ENCODE measurements around the gene EEF2.

The EEF2 gene

DNA sequence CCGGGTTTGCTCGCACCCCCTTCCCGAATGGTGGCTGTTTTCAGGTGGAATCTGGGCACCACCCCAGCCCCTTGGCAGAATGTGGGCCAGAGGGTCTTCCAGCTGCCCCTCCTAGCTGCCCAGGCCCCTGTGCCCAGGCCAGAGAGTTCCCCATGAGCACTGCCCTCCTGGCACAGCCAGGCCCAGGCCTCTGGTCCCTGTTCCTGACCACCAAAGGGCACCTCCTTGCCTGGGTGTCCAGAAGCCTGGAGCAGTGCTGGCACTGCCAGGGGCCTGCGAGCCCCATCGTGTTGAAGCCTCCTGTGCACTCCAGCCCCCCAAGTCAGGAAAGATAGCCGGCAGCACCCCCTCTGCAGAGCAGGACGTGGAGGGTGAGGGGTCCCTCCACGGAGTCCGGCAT, 45.7 kb upstream of the EEF2 start:
- DNase-seq (ENCODE audit: extremely low read depth, insufficient read length) = no peak
- Histone ChIP-seq H3K36me3 (ENCODE audit: control insufficient read depth, insufficient read depth, low read length) (peaks cover 20% of the 10 kb centered on the region), H3K4me3 (replicated peaks; ENCODE audit: low read depth, low read length) (no peak overlapping the region), H3K27me3 (replicated peaks; ENCODE audit: control insufficient read depth, insufficient read depth, low read length) (no peaks in the 10 kb centered on the region)
- TF ChIP-seq CTCF (IDR thresholded peaks at IDR 0.05; ENCODE audit: insufficient read depth, low read length, poor library complexity, severe bottlenecking) = no peak

- Histone ChIP-seq H3K4me3 (replicated peaks; ENCODE audit: low read depth, low read length) (no peak overlapping the region), H3K27me3 (replicated peaks; ENCODE audit: control insufficient read depth, insufficient read depth, low read length) (no peaks in the 10 kb centered on the region), H3K36me3 (ENCODE audit: control insufficient read depth, insufficient read depth, low read length) (peaks cover 20% of the 10 kb centered on the region)
- TF ChIP-seq CTCF (IDR thresholded peaks at IDR 0.05; ENCODE audit: insufficient read depth, low read length, poor library complexity, severe bottlenecking) = no peak
- no peak for DNase-seq (ENCODE audit: extremely low read depth, insufficient read length)
Measured at GRCh38 chr19:4030552-4030951, 45.3 kb upstream of the EEF2 start.

GRCh38 chr19:4029247-4029614, 44.0 kb upstream of the EEF2 start:
- DNase-seq (ENCODE audit: extremely low read depth, insufficient read length) = no peak
- peaks cover 24% of the 10 kb centered on the region for H3K36me3 ChIP-seq (ENCODE audit: control insufficient read depth, insufficient read depth, low read length)
- H3K4me3 ChIP-seq (replicated peaks; ENCODE audit: low read depth, low read length) = no peak overlapping the region
- no peak for TF ChIP-seq CTCF (IDR thresholded peaks at IDR 0.05; ENCODE audit: insufficient read depth, low read length, poor library complexity, severe bottlenecking)
- no peaks in the 10 kb centered on the region for H3K27me3 ChIP-seq (replicated peaks; ENCODE audit: control insufficient read depth, insufficient read depth, low read length)

- no peak for TF ChIP-seq CTCF (IDR thresholded peaks at IDR 0.05; ENCODE audit: insufficient read depth, low read length, poor library complexity, severe bottlenecking)
- peaks cover 28% of the 10 kb centered on the region for H3K36me3 ChIP-seq (ENCODE audit: control insufficient read depth, insufficient read depth, low read length)
- DNase-seq (ENCODE audit: extremely low read depth, insufficient read length) = peak; percentile 8
- no peaks in the 10 kb centered on the region for H3K27me3 ChIP-seq (replicated peaks; ENCODE audit: control insufficient read depth, insufficient read depth, low read length)
- H3K4me3 ChIP-seq (replicated peaks; ENCODE audit: low read depth, low read length) = no peak overlapping the region
Measured at GRCh38 chr19:4028334-4029246, 43.3 kb upstream of the EEF2 start.

DNA sequence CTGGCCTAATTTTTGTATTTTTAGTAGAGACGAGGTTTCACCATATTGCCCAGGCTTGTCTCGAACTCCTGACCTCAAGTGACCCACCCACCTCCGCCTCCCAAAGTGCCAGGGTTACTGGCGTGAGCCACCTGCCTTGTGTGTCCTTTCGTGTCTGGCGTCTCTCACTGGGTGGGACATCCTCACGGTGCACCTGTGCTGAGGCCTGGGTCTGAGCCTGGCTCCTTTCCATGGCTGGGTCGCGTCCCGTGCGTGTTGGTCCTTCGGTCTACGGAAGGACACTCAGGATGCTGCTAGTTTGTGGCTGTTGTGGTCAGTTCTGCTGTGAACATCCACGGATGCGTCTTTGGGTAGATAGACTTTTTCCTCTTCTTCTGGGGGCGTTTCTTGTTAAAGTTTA, 41.9 kb upstream of the EEF2 start:
- Histone ChIP-seq H3K27me3 (replicated peaks; ENCODE audit: control insufficient read depth, insufficient read depth, low read length) (no peaks in the 10 kb centered on the region), H3K4me3 (replicated peaks; ENCODE audit: low read depth, low read length) (no peak overlapping the region), H3K36me3 (ENCODE audit: control insufficient read depth, insufficient read depth, low read length) (peaks cover 21% of the 10 kb centered on the region)
- DNase-seq (ENCODE audit: extremely low read depth, insufficient read length) = peak; percentile 11
- TF ChIP-seq CTCF (IDR thresholded peaks at IDR 0.05; ENCODE audit: insufficient read depth, low read length, poor library complexity, severe bottlenecking) = no peak

All from GM06990 (cell line).